ENCODE results near the gene ARHGAP24. TPM values are rescaled to one million over a fixed set of nuclear protein-coding genes. Genes with fewer than 3 reads are reported as not detected.

The ARHGAP24 gene
- total and polyA plus RNA-seq, 7 donors: 0.46 to 40.4 (median 23.1) TPM

GRCh38 chr4:85531560-85532341 lies 56.8 kb downstream of the ARHGAP24 start:
- no peaks in the 10 kb centered on the region for H3K9me3 ChIP-seq
- H3K4me1 ChIP-seq: no peaks in the 10 kb centered on the region
- TF ChIP-seq EP300 (IDR thresholded peaks at IDR 0.05) (no peak), CTCF (IDR thresholded peaks at IDR 0.05) (no peak), POLR2A (IDR thresholded peaks at IDR 0.05) (no peak), POLR2AphosphoS5 (IDR thresholded peaks at IDR 0.05) (no peak)
- DNase-seq: no peak
- H3K4me3 ChIP-seq: no peak overlapping the region
- H3K27ac ChIP-seq: no peak overlapping the region
- WGBS, 2 donors: 72 to 93% methylated on average over 1 of the region's 1 CpG
- H3K27me3 ChIP-seq: no peaks in the 10 kb centered on the region
- H3K36me3 ChIP-seq: no peaks in the 10 kb centered on the region
- intact Hi-C loops (cut with DNase I): no loop called here

- H3K4me1 ChIP-seq: no peaks in the 10 kb centered on the region
- no peaks in the 10 kb centered on the region for H3K9me3 ChIP-seq
- H3K27ac ChIP-seq: no peak overlapping the region
- WGBS, 2 donors: 96% methylated on average over 3 of the region's 3 CpGs
- no peaks in the 10 kb centered on the region for H3K36me3 ChIP-seq
- DNase-seq: no peak
- no peaks in the 10 kb centered on the region for H3K27me3 ChIP-seq
- H3K4me3 ChIP-seq: no peak overlapping the region
- no peak for TF ChIP-seq POLR2A (IDR thresholded peaks at IDR 0.05)
- TF ChIP-seq POLR2AphosphoS5 (IDR thresholded peaks at IDR 0.05): no peak
- TF ChIP-seq CTCF (IDR thresholded peaks at IDR 0.05): no peak
- TF ChIP-seq EP300 (IDR thresholded peaks at IDR 0.05): no peak
- intact Hi-C loops (cut with DNase I): no loop called here
These were observed 59.2 kb downstream of the ARHGAP24 start for GRCh38 chr4:85534120-85534519.

- no peak for TF ChIP-seq POLR2AphosphoS5 (IDR thresholded peaks at IDR 0.05)
- no peak for TF ChIP-seq CTCF (IDR thresholded peaks at IDR 0.05)
- no peak for TF ChIP-seq EP300 (IDR thresholded peaks at IDR 0.05)
- TF ChIP-seq POLR2A (IDR thresholded peaks at IDR 0.05): no peak
- Histone ChIP-seq H3K9me3 (no peaks in the 10 kb centered on the region), H3K36me3 (no peaks in the 10 kb centered on the region), H3K4me1 (no peaks in the 10 kb centered on the region), H3K27me3 (no peaks in the 10 kb centered on the region), H3K4me3 (no peak overlapping the region), H3K27ac (no peak overlapping the region)
- DNase-seq: no peak
- WGBS, 2 donors: 89 to 96% methylated on average over 1 of the region's 1 CpG
- intact Hi-C loops (cut with DNase I): no loop called here
These were observed 68.9 kb downstream of the ARHGAP24 start for GRCh38 chr4:85543832-85544231.

- DNase-seq: no peak
- no peaks in the 10 kb centered on the region for H3K9me3 ChIP-seq
- 94 to 96% methylated on average over 5 of the region's 5 CpGs for WGBS, 2 donors
- intact Hi-C loops (cut with DNase I): no loop called here
- no peak overlapping the region for H3K4me3 ChIP-seq
- no peak overlapping the region for H3K27ac ChIP-seq
- H3K36me3 ChIP-seq: no peaks in the 10 kb centered on the region
- TF ChIP-seq POLR2A (IDR thresholded peaks at IDR 0.05): no peak
- TF ChIP-seq EP300 (IDR thresholded peaks at IDR 0.05): no peak
- TF ChIP-seq POLR2AphosphoS5 (IDR thresholded peaks at IDR 0.05): no peak
- TF ChIP-seq CTCF (IDR thresholded peaks at IDR 0.05): no peak
- H3K27me3 ChIP-seq: no peaks in the 10 kb centered on the region
- no peaks in the 10 kb centered on the region for H3K4me1 ChIP-seq
These were observed 69.8 kb downstream of the ARHGAP24 start for GRCh38 chr4:85544751-85545150.

- WGBS, 2 donors: 88 to 95% methylated on average over 2 of the region's 2 CpGs
- intact Hi-C loops (cut with DNase I): no loop called here
These were observed 73.2 kb downstream of the ARHGAP24 start for GRCh38 chr4:85548116-85548515.

More at GRCh38 chr4:85548116-85548515, 73.2 kb downstream of the ARHGAP24 start:
- DNase-seq: no peak
- Histone ChIP-seq H3K36me3 (no peaks in the 10 kb centered on the region), H3K4me1 (no peaks in the 10 kb centered on the region), H3K9me3 (no peaks in the 10 kb centered on the region), H3K27ac (no peak overlapping the region), H3K4me3 (no peak overlapping the region), H3K27me3 (no peaks in the 10 kb centered on the region)
- no peak for TF ChIP-seq EP300 (IDR thresholded peaks at IDR 0.05)
- no peak for TF ChIP-seq POLR2AphosphoS5 (IDR thresholded peaks at IDR 0.05)
- no peak for TF ChIP-seq POLR2A (IDR thresholded peaks at IDR 0.05)
- no peak for TF ChIP-seq CTCF (IDR thresholded peaks at IDR 0.05)
